Left ventricle myocardium inferior (tissue), 1 donor: Measurements from ENCODE around the gene PDCD1LG2. TPM values are rescaled to one million over a fixed set of nuclear protein-coding genes. Genes with fewer than 3 reads are reported as not detected.

ENCODE experiments used
- DNase-seq: peaks from one replicate; pipeline ENCODE4 v3.0.0-alpha.2; 2020
- H3K27ac ChIP-seq: fragments of 200-600 bp; replicated peaks from 2 replicates; pipeline ENCODE4 v1.8.0; 2021
- H3K27me3 ChIP-seq: fragments of 200-600 bp; 2 replicates; pipeline ENCODE4 v1.8.0; 2021; ENCODE audit warnings: low read depth
- H3K36me3 ChIP-seq: fragments of 200-600 bp; 2 replicates; pipeline ENCODE4 v1.8.0; 2021
- H3K4me1 ChIP-seq: fragments of 200-600 bp; 2 replicates; pipeline ENCODE4 v1.8.0; 2021
- H3K4me3 ChIP-seq: fragments of 200-600 bp; 2 replicates; pipeline ENCODE4 v1.8.0; 2021; ENCODE audit warnings: mild to moderate bottlenecking, moderate library complexity
- H3K9me3 ChIP-seq: fragments of 200-600 bp; replicated peaks from 2 replicates; pipeline ENCODE4 v1.8.0; 2021
- CTCF ChIP-seq: fragments of 200-600 bp; IDR thresholded peaks from 2 replicates; pipeline ENCODE4 v1.8.0; 2021; ENCODE audit warnings: antibody characterized with exemption, mild to moderate bottlenecking, borderline replicate concordance
- intact Hi-C: fragments of 100-400 bp; cut with micrococcal nuclease; formaldehyde crosslinking; loops from one replicate; pipeline ENCODE4 v1.11.0; 2022
- total RNA-seq: library from RNA; stranded (reverse); fragmentation: NEBNext Ultra II Directional; extraction: Animal tissue kit (Norgen Biotek cat#: 25700); gene quantifications from one replicate; pipeline ENCODE4 v1.2.1, GENCODE V29; 2021
- donor health status: DM: no; HTN: yes; CAD: no; lungs with severe emphysema.

The PDCD1LG2 gene
- total RNA-seq, 1 donor from 2014 or later: 2.0 TPM

- Histone ChIP-seq H3K9me3 (no peaks in the 10 kb centered on the region), H3K27me3 (no peaks in the 10 kb centered on the region), H3K4me3 (no peak overlapping the region), H3K27ac (no peak overlapping the region), H3K4me1 (peaks cover 27% of the 10 kb centered on the region), H3K36me3 (no peaks in the 10 kb centered on the region)
- no peak for DNase-seq
- TF ChIP-seq CTCF: no peak
- intact Hi-C loops: no loop called here
Measured at GRCh38 chr9:5553211-5553610, 42.9 kb downstream of the PDCD1LG2 start.

- intact Hi-C loops: no loop called here
- Histone ChIP-seq H3K27ac (no peak overlapping the region), H3K36me3 (no peaks in the 10 kb centered on the region)
Measured at GRCh38 chr9:5554254-5554653, 43.9 kb downstream of the PDCD1LG2 start.

GRCh38 chr9:5556101-5556705 lies 45.9 kb downstream of the PDCD1LG2 start:
- intact Hi-C loops: no loop called here
- no peaks in the 10 kb centered on the region for H3K9me3 ChIP-seq
- DNase-seq: no peak
- H3K4me3 ChIP-seq: no peak overlapping the region
- peak overlapping the region; percentile 78 for H3K27ac ChIP-seq
- no peaks in the 10 kb centered on the region for H3K36me3 ChIP-seq
- no peak for TF ChIP-seq CTCF
- H3K27me3 ChIP-seq: no peaks in the 10 kb centered on the region
- peaks cover 30% of the 10 kb centered on the region for H3K4me1 ChIP-seq

More at GRCh38 chr9:5554254-5554653, 43.9 kb downstream of the PDCD1LG2 start:
- no peak for TF ChIP-seq CTCF
- Histone ChIP-seq H3K27me3 (no peaks in the 10 kb centered on the region), H3K4me1 (peaks cover 37% of the 10 kb centered on the region), H3K9me3 (no peaks in the 10 kb centered on the region), H3K4me3 (no peak overlapping the region)
- no peak for DNase-seq

GRCh38 chr9:5557606-5558587 lies 47.6 kb downstream of the PDCD1LG2 start:
- TF ChIP-seq CTCF: no peak
- Histone ChIP-seq H3K4me1 (peaks cover 30% of the 10 kb centered on the region), H3K9me3 (peaks cover 5% of the 10 kb centered on the region), H3K36me3 (no peaks in the 10 kb centered on the region), H3K4me3 (peak overlapping the region; percentile 12), H3K27ac (peak overlapping the region; percentile 78), H3K27me3 (no peaks in the 10 kb centered on the region)
- intact Hi-C loops: no loop called here
- DNase-seq: no peak

GRCh38 chr9:5559659-5560058 lies 49.3 kb downstream of the PDCD1LG2 start:
- Histone ChIP-seq H3K27ac (no peak overlapping the region), H3K9me3 (peaks cover 5% of the 10 kb centered on the region), H3K27me3 (no peaks in the 10 kb centered on the region), H3K36me3 (peaks cover 4% of the 10 kb centered on the region), H3K4me1 (peaks cover 30% of the 10 kb centered on the region), H3K4me3 (no peak overlapping the region)
- DNase-seq: no peak
- no peak for TF ChIP-seq CTCF
- intact Hi-C loops: no loop called here
